GM12892 (cell line): ENCODE data around the gene SUSD3.

Experiments
- DNase-seq: peaks from one replicate; pipeline ENCODE4 v3.0.0; 2011; ENCODE audit not compliant: insufficient read length
- FAIRE-seq: peaks from 2 replicates; lab custom pipeline; 2011; peaks lifted over from hg19 to GRCh38; lab: Jason Lieb, UNC
- POLR2A ChIP-seq: IDR thresholded peaks from 2 replicates; pipeline ENCODE4 v1.6.1; 2011; ENCODE audit warnings: low read depth, low read length, control low read depth
- POLR2AphosphoS5 ChIP-seq: IDR thresholded peaks from 2 replicates; pipeline ENCODE4 v1.6.1; 2011; ENCODE audit warnings: low read depth, low read length, control low read depth
- TAF1 ChIP-seq: IDR thresholded peaks from 2 replicates; pipeline ENCODE4 v1.6.1; 2011; ENCODE audit warnings: low read depth, mild to moderate bottlenecking, control low read depth, low read length, borderline replicate concordance

The SUSD3 gene

DNA sequence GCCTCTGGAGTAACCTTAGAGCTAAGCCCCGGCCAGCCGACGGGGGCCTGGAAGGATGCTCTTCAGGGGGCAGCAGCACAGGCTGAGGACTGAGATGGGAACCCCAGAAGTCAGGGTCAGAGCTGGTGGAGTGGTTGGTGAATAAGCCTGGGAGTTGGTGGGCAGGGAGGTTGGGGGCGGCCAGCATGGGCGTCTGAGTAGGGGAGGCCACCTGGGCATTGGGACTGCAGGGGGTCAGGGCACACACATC, 61.1 kb downstream of the SUSD3 start:
- FAIRE-seq (no peak), DNase-seq (no peak)
- TF ChIP-seq POLR2AphosphoS5: no peak
- TF ChIP-seq TAF1: no peak
- TF ChIP-seq POLR2A: no peak

DNA sequence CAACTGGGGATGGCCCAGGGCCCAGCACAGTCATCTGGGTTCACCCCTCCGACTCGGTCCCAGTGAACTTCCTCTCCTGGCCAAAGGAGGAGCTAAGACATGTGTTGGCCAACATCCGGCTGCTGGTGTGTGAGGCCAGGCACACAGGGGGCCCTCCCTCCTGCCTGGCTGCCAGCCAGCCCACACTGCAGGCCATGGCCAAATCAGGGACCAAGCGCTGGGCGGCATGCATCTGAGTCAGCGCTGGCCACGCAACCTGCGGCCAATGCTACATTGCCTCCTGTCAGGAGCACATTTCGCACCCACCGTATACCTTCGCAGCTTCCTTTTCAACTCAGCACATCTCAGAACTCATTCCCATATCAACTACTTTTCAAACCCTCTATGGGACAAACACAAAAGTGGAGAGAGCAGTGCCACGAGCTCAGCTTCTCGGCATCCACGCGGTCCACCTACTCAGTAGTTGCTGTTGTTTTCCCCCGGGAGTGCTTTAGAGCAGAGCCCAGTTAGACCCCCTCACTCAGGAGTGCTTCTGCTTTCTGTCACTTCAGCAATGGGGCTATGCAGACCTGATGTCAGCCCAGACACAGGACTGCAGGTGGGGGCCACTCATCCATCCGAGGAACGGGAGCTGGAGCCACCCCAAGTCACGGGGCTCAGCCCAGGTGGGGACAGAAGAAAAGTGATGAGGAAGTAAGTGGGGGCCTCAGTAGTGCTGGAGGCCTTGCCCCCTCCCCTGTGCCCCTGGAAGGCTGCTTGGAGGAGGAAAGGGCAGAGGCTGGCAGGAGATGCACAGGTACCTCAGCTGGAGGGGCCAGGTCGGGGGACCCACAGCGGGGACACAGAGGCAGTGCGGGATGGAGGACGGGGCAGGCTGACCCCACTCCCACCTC, 61.7 kb downstream of the SUSD3 start:
- no peak; the same call in 1 of the 2 replicates for TF ChIP-seq POLR2A
- 0 out of 2 replicates have a peak, but pooled peaks have one; percentile 8 for TF ChIP-seq TAF1
- peak; percentile 73; the same call in 1 of the 2 replicates for TF ChIP-seq POLR2AphosphoS5
- DNase-seq (peak; percentile 81), FAIRE-seq (peak; percentile 91)

DNA sequence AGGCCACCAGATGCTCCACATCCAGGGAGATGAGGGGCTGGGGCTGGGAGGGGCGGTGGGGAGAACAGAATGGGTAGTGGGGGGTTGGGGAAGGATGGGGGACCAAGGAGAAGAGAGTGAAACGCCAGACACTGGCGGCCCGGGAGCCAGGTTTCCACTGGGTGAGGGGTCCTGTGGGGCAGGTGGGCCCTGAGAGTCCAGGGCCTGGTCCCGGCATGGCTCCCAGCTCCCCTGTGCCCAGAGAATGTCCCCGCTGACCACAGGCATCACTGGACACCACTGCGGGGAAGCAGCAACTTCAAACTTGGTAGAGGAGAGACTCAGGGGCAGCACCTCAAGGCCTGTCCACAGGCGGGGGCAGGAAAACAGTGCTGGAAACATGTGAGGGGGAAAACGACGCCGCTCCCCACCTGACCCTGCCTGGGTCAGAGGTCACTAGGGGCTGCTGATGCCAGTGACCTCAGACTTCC, 62.4 kb downstream of the SUSD3 start:
- DNase-seq (no peak), FAIRE-seq (no peak)
- TF ChIP-seq TAF1 (no peak), POLR2AphosphoS5 (0 out of 2 replicates have a peak, but pooled peaks have one; percentile 6), POLR2A (no peak)

DNA sequence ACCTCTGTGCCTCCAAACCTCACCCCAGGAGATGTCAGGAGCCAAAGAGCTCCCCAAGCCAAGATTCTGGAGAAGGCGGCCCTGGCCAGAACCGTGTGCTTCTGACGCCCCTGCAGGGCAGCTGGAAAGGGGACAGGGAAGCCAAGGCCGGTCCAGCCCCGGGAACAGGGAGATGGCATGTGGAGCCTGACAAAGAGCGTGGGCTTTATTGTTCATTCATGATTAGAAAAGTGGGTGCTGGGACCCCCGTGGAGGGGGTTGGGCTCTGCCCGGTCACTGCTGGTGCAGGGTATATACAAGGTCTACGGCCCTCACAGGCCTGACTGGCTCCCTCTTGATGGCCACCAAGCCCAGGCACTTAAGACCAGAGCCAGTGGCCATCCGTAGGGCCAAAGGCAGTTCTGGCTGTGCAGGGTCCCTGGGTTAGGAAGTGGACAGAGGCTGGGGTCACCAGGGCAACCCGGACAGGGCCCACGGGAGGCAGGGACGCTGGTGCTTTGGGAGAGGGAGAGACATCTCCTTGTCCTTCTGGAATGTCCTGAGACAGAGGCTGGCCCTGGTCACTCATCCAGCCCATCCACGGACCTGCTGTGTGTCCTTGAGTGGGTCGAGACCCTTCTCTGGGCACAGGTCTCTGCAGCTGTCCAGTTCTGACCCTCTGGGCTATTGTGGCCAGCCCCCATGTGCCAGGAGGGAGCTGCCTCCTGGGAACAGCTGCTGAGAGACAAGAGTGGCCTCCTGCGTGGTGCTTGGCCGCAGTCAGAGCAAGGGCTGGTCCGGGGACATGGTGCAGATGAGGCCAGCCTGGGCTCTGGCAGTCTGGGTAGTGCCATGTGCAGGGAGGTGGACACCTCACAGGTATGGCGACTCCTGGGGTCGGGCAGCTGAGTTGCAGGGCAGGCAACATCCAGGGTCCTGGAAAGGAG, 63.1 kb downstream of the SUSD3 start:
- no peak for TF ChIP-seq POLR2AphosphoS5
- no peak for TF ChIP-seq POLR2A
- TF ChIP-seq TAF1: no peak
- FAIRE-seq: no peak
- DNase-seq: no peak

DNA sequence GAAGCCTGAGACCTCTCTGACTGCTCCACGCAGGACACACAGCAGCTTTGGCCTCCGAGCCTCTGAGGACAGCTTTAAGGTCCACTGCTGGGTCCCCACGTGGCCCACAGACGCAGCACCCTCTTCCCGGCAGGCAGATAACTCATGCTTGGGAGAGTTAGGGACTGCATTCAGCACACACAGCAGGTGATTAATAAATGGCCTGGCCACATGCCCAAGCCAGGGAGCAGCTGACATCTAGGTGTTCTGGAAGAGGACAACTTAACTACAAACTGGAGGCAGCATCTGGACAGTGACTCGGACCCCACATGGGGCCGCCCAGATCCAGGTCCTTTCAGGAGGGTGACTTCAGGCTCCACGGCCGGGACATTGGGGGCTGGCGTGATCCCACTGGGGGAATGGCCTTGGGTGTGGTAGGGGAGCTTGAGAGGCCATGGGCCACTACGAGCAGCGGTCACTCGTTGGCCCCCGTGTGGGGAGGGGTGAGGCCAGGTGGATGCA, 64.3 kb downstream of the SUSD3 start:
- no peak for TF ChIP-seq TAF1
- FAIRE-seq: no peak
- no peak for DNase-seq

DNA sequence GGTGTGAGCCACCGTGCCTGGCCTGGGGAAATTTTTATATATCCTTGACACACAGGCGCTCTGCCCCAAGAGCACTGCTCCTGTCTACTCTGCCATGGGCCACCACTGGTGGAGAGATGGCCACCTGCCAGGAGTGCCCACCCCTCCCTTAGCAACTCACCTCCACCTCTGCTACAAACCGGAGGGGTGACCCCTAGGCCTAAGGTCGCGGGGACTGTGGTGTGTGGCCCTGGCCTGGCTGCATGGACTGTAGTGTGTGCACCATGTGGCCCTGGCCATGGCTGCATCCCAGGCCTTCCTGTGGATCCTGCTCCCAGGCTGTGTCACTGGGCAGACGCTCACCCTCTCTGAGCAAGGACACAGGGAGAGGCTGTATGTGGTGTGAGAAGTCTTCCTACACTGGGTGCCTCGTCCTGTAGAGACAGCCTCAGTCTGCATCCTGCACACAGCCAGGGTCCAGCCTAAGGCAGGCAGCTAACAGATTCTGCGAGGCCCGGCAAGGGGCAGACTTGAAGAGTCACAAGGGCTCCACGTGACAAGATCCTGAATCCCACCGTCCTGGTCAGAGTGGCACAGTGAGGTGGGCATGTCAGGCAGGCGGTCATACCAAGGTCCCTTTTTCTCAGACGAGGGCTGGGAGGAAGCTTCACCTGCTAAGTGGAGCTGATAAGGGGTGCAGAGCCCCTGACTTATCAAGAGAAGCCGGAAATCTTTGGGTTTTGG, 65.2 kb downstream of the SUSD3 start:
- no peak for DNase-seq
- no peak for TF ChIP-seq POLR2AphosphoS5
- no peak for TF ChIP-seq POLR2A
- no peak for TF ChIP-seq TAF1
- FAIRE-seq: no peak

DNA sequence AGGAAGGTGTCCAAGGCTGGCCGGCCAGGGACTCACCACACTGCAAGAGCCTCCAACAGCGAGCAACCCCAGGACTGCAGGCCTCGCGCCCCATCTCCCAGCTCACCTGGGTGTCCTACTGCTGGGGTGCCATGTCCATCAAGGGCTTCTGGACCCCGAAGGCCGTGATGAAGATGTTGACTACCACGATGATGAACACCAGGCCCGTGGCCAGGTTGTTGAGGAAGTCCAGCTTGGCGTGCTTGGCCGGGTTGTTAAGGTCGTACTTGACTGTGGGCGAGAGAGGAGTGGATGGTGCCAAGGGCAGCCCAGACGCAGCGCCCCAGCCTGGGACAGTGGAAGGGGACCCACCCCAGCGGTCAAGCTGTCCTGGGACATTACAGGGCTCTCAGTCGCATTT, 66.3 kb downstream of the SUSD3 start:
- TF ChIP-seq POLR2AphosphoS5 (no peak), POLR2A (no peak), TAF1 (no peak)
- FAIRE-seq (no peak), DNase-seq (no peak)

DNA sequence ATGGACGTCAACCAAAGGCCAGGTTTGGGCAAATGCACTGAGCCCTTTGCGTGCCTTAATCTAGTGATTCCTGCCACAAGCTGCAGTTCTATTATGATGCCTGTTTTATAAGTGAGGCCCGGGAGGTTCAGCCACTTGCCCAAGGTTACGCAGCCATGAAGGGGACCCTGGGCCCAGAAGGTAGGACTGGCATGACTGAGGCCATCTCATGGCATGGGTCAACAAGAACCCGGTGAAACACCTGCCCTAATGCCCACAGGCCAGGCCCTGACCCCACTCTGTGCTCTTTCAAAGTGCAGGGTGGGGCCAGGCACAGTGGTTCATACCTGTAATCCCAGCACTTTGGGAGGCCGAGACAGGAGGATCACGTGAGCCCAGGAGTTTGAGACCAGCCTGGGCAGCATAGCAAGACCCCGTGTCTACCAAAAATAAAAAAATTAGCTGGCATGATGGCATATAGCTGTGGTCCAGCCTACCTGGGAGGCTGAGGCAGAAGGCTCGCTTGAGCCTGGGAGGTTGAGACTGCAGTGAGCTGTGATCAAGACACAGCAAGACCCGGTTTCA, 66.9 kb downstream of the SUSD3 start:
- TF ChIP-seq POLR2A (no peak), TAF1 (no peak), POLR2AphosphoS5 (no peak)
- FAIRE-seq (no peak), DNase-seq (no peak)

DNA sequence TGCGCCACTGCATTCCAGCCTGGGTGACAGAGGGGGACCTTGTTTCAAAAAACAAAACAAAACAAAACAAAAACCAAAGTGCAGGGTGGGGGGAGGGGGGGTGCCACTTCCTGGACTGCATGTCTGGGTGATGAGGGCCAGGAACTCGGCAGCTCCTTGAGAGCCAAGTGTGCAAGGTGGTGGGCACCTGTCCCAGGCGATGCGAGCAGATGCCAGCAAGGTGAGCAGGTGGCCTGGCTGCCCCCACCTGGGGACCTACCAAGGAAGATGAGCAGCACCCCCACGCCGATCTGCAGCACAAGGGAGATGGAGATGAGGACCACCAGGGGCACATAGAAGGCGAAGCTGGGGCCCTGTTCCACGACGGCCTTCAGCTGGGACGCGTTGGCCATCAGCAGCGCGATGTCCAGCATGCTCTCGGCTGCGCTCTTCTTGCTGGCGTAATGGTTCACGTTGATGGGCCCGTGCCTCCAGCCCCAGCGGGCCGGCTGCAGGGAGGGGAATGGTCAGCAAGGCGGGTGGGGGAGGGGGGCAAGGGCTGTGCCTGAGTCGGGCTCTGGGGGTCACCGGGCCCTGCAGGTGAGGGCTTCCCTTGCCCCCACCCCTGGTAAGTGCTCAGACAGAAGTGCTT, 67.8 kb downstream of the SUSD3 start:
- no peak for DNase-seq
- FAIRE-seq: no peak
- TF ChIP-seq TAF1: no peak
- TF ChIP-seq POLR2AphosphoS5: no peak
- TF ChIP-seq POLR2A: no peak

DNA sequence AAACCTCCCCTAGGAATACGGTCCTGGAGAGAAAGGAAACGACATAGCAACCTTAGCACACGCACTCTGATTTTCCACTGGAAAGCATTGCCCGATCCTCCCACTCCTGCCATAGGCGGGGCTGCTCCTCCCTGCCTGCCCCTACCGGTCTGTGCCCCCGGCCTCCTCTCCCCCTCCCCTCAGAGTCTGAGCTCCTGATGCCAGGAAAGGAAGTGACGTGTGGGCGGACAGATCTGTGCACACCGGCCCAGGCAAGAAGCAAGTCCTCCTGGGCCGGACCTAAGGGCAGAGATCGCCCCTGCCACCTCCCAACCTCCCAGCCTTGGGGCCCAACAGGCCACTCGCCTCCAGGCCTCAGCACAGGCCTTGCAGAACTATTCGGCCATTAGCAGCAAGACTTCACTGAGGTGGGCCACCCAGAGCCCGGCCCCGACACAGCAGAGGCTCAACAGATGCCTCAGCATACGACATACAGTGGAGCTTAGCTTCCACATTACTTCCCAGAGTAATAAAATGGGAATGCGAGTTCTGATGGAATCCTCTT, 68.4 kb downstream of the SUSD3 start:
- no peak for DNase-seq
- no peak for FAIRE-seq
- no peak for TF ChIP-seq POLR2A
- no peak for TF ChIP-seq TAF1
- no peak for TF ChIP-seq POLR2AphosphoS5

DNA sequence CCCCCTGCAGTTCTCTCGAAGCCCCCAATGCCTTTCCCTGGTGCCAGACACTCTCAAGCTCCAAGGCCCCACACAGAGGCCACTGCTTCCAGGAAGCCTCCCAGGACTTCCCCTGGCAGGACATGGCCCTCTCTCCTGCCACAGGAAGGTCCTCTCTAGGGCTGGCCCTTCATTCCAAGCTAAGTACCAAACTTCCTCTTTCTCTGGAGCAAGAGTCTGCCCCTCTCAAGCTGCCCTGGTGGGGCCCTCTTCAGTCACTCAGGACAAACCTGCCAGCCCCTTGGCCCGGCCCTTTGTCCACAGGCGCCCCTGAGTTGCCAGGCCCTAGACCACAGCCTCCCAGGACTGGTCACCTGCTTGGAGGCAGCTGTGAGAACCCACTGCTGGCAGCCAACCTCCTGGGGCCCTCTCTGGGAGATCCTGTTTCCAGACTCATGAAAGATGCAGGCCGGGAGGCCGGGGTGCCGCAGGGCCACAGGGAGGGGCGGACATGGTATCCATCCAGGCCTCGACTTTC, 69.0 kb downstream of the SUSD3 start:
- TF ChIP-seq POLR2AphosphoS5 (no peak), TAF1 (no peak)
- DNase-seq: no peak
- FAIRE-seq: no peak
